NCI-H1930 (cell line): ENCODE results near the gene TINAGL1.

ENCODE experiments used
- DNase-seq, 2 experiments: peaks; one replicate each; lab custom pipeline; 2025; lab: John Stamatoyannopoulos, UW

The TINAGL1 gene

GRCh38 chr1:31568895-31569595 is 7.3 kb upstream of the TINAGL1 start:
- DNase-seq, result no peak

GRCh38 chr1:31569596-31570173 is 6.6 kb upstream of the TINAGL1 start:
- no peak for DNase-seq

- no peak for DNase-seq
Observed at GRCh38 chr1:31570228-31570627, 6.1 kb upstream of the TINAGL1 start.

- no peak for DNase-seq
Observed at GRCh38 chr1:31570906-31571305, 5.4 kb upstream of the TINAGL1 start.

GRCh38 chr1:31571340-31572295 is 4.7 kb upstream of the TINAGL1 start:
- DNase-seq, result no peak

- DNase-seq, result no peak
Observed at GRCh38 chr1:31572323-31573104, 3.8 kb upstream of the TINAGL1 start.

GRCh38 chr1:31573261-31573660 is 3.1 kb upstream of the TINAGL1 start:
- DNase-seq, result no peak

GRCh38 chr1:31574749-31575368 is 1.5 kb upstream of the TINAGL1 start:
- no peak for DNase-seq

- DNase-seq, result no peak
Observed at GRCh38 chr1:31575369-31576140, 760 bp upstream of the TINAGL1 start.

GRCh38 chr1:31576743-31577455 is 584 bp downstream of the TINAGL1 start:
- no peak for DNase-seq

GRCh38 chr1:31577515-31578192 is 1.3 kb downstream of the TINAGL1 start:
- no peak for DNase-seq

GRCh38 chr1:31579374-31579773 is 3.1 kb downstream of the TINAGL1 start:
- DNase-seq, result no peak

GRCh38 chr1:31580513-31580870 is 4.2 kb downstream of the TINAGL1 start:
- no peak for DNase-seq

GRCh38 chr1:31580891-31581603 is 4.7 kb downstream of the TINAGL1 start:
- no peak for DNase-seq

- DNase-seq, result no peak
Observed at GRCh38 chr1:31581821-31582810, 5.8 kb downstream of the TINAGL1 start.

GRCh38 chr1:31583082-31583994 is 7.0 kb downstream of the TINAGL1 start:
- DNase-seq, result no peak
